NCI-H460 (cell line): ENCODE data around the gene SCUBE1. TPM values are rescaled to one million over a fixed set of nuclear protein-coding genes. Genes with fewer than 3 reads are reported as not detected.

Experiments
- DNase-seq: peaks from one replicate; pipeline ENCODE4 v3.0.0-alpha.2; 2016; ENCODE audit warnings: low read depth; ENCODE audit errors: extremely low read depth
- total RNA-seq: library from RNA; depleted of rRNA; stranded (reverse); fragments of >200 nt; shearing (Covaris generic); gene quantifications from 2 replicates; pipeline ENCODE4 v1.2.3, GENCODE V29; 2014

Gene SCUBE1
- total RNA-seq, 1 experiment from 2014 or later = 5.3 TPM

- no peak for DNase-seq
These were observed 75.7 kb downstream of the SCUBE1 start for GRCh38 chr22:43267332-43267980.

GRCh38 chr22:43266076-43266475 is 77.1 kb downstream of the SCUBE1 start:
- no peak for DNase-seq

- DNase-seq = peak; percentile 69
These were observed 79.3 kb downstream of the SCUBE1 start for GRCh38 chr22:43263645-43264514.

GRCh38 chr22:43262990-43263644 is 80.1 kb downstream of the SCUBE1 start:
- no peak for DNase-seq

GRCh38 chr22:43260331-43261231 is 82.6 kb downstream of the SCUBE1 start:
- no peak for DNase-seq

- no peak for DNase-seq
These were observed 85.2 kb downstream of the SCUBE1 start for GRCh38 chr22:43257961-43258360.

- DNase-seq = no peak
These were observed 85.6 kb downstream of the SCUBE1 start for GRCh38 chr22:43257549-43257948.

- no peak for DNase-seq
These were observed 86.1 kb downstream of the SCUBE1 start for GRCh38 chr22:43256976-43257545.

- no peak for DNase-seq
These were observed 86.6 kb downstream of the SCUBE1 start for GRCh38 chr22:43256569-43256968.

GRCh38 chr22:43255299-43255698 is 87.9 kb downstream of the SCUBE1 start:
- no peak for DNase-seq

- DNase-seq = no peak
These were observed 89.3 kb downstream of the SCUBE1 start for GRCh38 chr22:43253839-43254238.

GRCh38 chr22:43252319-43252718 is 90.9 kb downstream of the SCUBE1 start:
- DNase-seq = no peak

- no peak for DNase-seq
These were observed 93.2 kb downstream of the SCUBE1 start for GRCh38 chr22:43249789-43250471.

GRCh38 chr22:43247546-43248260 is 95.5 kb downstream of the SCUBE1 start:
- no peak for DNase-seq

GRCh38 chr22:43246188-43246587 is 97.0 kb downstream of the SCUBE1 start:
- DNase-seq = no peak

- DNase-seq = no peak
These were observed 97.5 kb downstream of the SCUBE1 start for GRCh38 chr22:43245717-43246116.

GRCh38 chr22:43244803-43245527 is 98.2 kb downstream of the SCUBE1 start:
- no peak for DNase-seq

- DNase-seq = no peak
These were observed 98.8 kb downstream of the SCUBE1 start for GRCh38 chr22:43244402-43244801.
